WTC11 (cell line): Measurements from ENCODE around the gene RAB7A. TPM values are rescaled to one million over a fixed set of nuclear protein-coding genes. Genes with fewer than 3 reads are reported as not detected.

Experiments used
- ATAC-seq: fragments of 200-7000 bp; cut with Tn5 transposase; 2 replicates; pipeline ENCODE4 v1.10.0; 2021; ENCODE audit warnings: mild to moderate bottlenecking, moderate library complexity
- CTCF ChIA-PET: fragments of 300-600 bp; sonication (Branson Sonifier 250); formaldehyde crosslinking; loops from one replicate; lab custom pipeline; 2021; ENCODE audit warnings: antibody characterized with exemption; lab: Charles Lee
- POLR2A ChIA-PET: fragments of 350-600 bp; sonication (Branson Sonifier 250); formaldehyde crosslinking; loops from one replicate; lab custom pipeline; 2021; ENCODE audit warnings: antibody characterized with exemption; lab: Charles Lee
- DNase-seq: peaks from one replicate; pipeline ENCODE4 v3.0.0; 2021; ENCODE audit warnings: low spot score
- H3K27ac Mint-ChIP-seq: 2 replicates; pipeline ENCODE4 v1.8.0; 2021; ENCODE audit warnings: mixed read lengths
- H3K27me3 Mint-ChIP-seq: 2 replicates; pipeline ENCODE4 v1.8.0; 2021; ENCODE audit warnings: low read depth, mild to moderate bottlenecking, moderate library complexity, mixed read lengths
- H3K36me3 Mint-ChIP-seq: 2 replicates; pipeline ENCODE4 v1.8.0; 2021; ENCODE audit warnings: mixed read lengths
- H3K4me1 Mint-ChIP-seq: 2 replicates; pipeline ENCODE4 v1.8.0; 2022; ENCODE audit warnings: mixed read lengths
- H3K4me3 Mint-ChIP-seq: 2 replicates; pipeline ENCODE4 v1.8.0; 2021; ENCODE audit warnings: mild to moderate bottlenecking, moderate library complexity, mixed read lengths
- H3K9me3 Mint-ChIP-seq: 2 replicates; pipeline ENCODE4 v1.8.0; 2021; ENCODE audit warnings: mixed read lengths
- ATF1 ChIP-seq: sonication (generic); formaldehyde crosslinking; IDR thresholded peaks from 2 replicates; pipeline ENCODE4 v1.8.1; 2023; ENCODE audit warnings: mild to moderate bottlenecking, moderate library complexity, missing genetic modification reagents
- CREM ChIP-seq: sonication (generic); formaldehyde crosslinking; IDR thresholded peaks from 2 replicates; pipeline ENCODE4 v1.8.1; 2022; ENCODE audit warnings: mild to moderate bottlenecking, missing genetic modification reagents, moderate library complexity
- ETV6 ChIP-seq: sonication (generic); formaldehyde crosslinking; IDR thresholded peaks from 2 replicates; pipeline ENCODE4 v1.8.1; 2022; ENCODE audit warnings: mild to moderate bottlenecking, missing genetic modification reagents
- GABPB1 ChIP-seq: sonication (generic); formaldehyde crosslinking; IDR thresholded peaks from 2 replicates; pipeline ENCODE4 v1.8.1; 2023; ENCODE audit warnings: mild to moderate bottlenecking, missing genetic modification reagents
- GRHL2 ChIP-seq: fragments of 250-450 bp; sonication (Bioruptor Pico); IDR thresholded peaks from 2 replicates; pipeline ENCODE4 v1.8.0; 2022; ENCODE audit warnings: mild to moderate bottlenecking, moderate library complexity; ENCODE audit not compliant: insufficient replicate concordance, severe bottlenecking
- GTF2I ChIP-seq: fragments of 250-450 bp; sonication (Bioruptor Pico); conservative IDR thresholded peaks from 2 replicates; pipeline ENCODE4 v1.4.0; 2021; ENCODE audit warnings: mild to moderate bottlenecking
- JAZF1 ChIP-seq: fragments of 250-450 bp; sonication (Bioruptor Pico); IDR thresholded peaks from 2 replicates; pipeline ENCODE4 v1.9.0; 2021; ENCODE audit warnings: moderate library complexity, mild to moderate bottlenecking, inconsistent platforms
- JUN ChIP-seq: sonication (generic); formaldehyde crosslinking; IDR thresholded peaks from 2 replicates; pipeline ENCODE4 v1.8.0; 2023; ENCODE audit warnings: mild to moderate bottlenecking, missing genetic modification reagents
- MXD4 ChIP-seq: fragments of 250-450 bp; sonication (Bioruptor Pico); IDR thresholded peaks from 2 replicates; pipeline ENCODE4 v1.8.0; 2021; ENCODE audit warnings: mild to moderate bottlenecking, moderate library complexity, borderline replicate concordance
- OVOL2 ChIP-seq: fragments of 250-450 bp; sonication (Bioruptor Pico); IDR thresholded peaks from 2 replicates; pipeline ENCODE4 v1.9.0; 2021; ENCODE audit warnings: mild to moderate bottlenecking, borderline replicate concordance
- ZBTB21 ChIP-seq: sonication (generic); formaldehyde crosslinking; IDR thresholded peaks from 2 replicates; pipeline ENCODE4 v1.8.1; 2023; ENCODE audit warnings: mild to moderate bottlenecking, missing genetic modification reagents, borderline replicate concordance
- ZNF219 ChIP-seq: sonication (generic); formaldehyde crosslinking; IDR thresholded peaks from 2 replicates; pipeline ENCODE4 v1.8.0; 2023; ENCODE audit warnings: missing genetic modification reagents, mild to moderate bottlenecking, borderline replicate concordance
- ZNF232 ChIP-seq: sonication (generic); formaldehyde crosslinking; IDR thresholded peaks from 2 replicates; pipeline ENCODE4 v1.8.0; 2022; ENCODE audit warnings: mild to moderate bottlenecking, missing genetic modification reagents
- ZNF396 ChIP-seq: fragments of 250-450 bp; sonication (Bioruptor Pico); IDR thresholded peaks from 2 replicates; pipeline ENCODE4 v1.8.0; 2021; ENCODE audit warnings: mild to moderate bottlenecking, moderate library complexity, borderline replicate concordance
- ZNF416 ChIP-seq: fragments of 250-450 bp; sonication (Bioruptor Pico); IDR thresholded peaks from 2 replicates; pipeline ENCODE4 v1.9.0; 2021; ENCODE audit warnings: mild to moderate bottlenecking, inconsistent platforms
- total RNA-seq: library from RNA; stranded (reverse); gene quantifications from 3 replicates; pipeline ENCODE4 v1.2.3, GENCODE V29; 2021
- TF ChIP-seq, protein P1 (sequence below): fragments of 250-450 bp; sonication (Bioruptor Pico); IDR thresholded peaks from 2 replicates; pipeline ENCODE4 v1.9.0; 2021; ENCODE audit warnings: mild to moderate bottlenecking, borderline replicate concordance
- TF ChIP-seq, protein P2 (sequence below): sonication (generic); formaldehyde crosslinking; IDR thresholded peaks from 2 replicates; pipeline ENCODE4 v1.8.0; 2022; ENCODE audit warnings: mild to moderate bottlenecking, missing genetic modification reagents
- TF ChIP-seq, protein P3 (sequence below): fragments of 250-450 bp; sonication (Bioruptor Pico); conservative IDR thresholded peaks from 2 replicates; pipeline ENCODE4 v1.9.0; 2021; ENCODE audit warnings: mild to moderate bottlenecking
- TF ChIP-seq, protein P4 (sequence below): sonication (generic); formaldehyde crosslinking; IDR thresholded peaks from 2 replicates; pipeline ENCODE4 v1.8.1; 2023; ENCODE audit warnings: mild to moderate bottlenecking, moderate library complexity, missing genetic modification reagents

Gene RAB7A
- total RNA-seq, 1 experiment from 2014 or later, result 184 TPM

DNA sequence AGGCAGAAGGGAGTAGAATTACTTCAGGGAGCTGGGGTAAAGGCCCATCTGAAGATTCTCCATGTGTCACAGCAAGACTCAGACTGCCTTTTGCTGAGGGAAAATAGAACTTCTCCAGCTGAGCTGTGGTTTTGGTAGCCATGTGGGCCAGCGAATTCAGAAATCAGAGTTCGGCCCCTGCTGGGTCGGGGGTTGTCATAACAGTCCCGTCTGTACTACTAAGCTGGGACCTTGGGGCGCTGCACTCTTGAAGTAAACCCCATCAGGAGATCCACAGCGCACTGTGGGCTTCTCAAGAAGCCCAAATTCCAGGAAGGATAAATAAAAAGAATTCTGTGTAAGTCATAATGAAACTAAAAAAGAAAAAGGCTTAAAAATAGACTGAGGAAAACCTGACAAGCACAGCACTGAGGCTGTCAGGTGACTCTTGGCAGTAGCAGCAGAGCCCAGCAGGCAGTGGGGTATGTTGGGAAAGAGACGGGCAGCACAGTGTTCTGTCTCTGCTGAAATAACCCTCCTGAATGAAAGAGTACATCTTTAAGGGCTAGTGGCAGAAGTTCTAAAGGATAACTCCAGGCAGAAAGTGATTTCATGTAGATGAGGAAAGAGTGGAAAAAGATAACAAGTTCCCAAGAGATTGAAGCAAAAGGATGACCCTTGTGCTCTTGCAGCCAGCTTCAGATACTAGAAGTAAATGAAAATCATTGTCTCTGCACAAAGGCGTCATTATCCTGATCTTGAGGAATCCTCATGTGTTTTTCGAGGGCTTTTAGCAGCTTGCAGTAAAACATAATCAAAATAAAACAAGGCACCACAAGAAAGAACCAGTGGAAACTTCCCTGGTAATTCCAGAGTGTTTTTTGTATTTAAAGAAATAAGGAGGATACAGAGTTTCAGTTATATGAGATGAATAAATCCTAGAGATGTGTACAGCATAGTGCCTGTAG is 74.5 kb downstream of the RAB7A start (continued):
- TF ChIP-seq GTF2I (CRISPR knock-in tag), result no peak

DNA sequence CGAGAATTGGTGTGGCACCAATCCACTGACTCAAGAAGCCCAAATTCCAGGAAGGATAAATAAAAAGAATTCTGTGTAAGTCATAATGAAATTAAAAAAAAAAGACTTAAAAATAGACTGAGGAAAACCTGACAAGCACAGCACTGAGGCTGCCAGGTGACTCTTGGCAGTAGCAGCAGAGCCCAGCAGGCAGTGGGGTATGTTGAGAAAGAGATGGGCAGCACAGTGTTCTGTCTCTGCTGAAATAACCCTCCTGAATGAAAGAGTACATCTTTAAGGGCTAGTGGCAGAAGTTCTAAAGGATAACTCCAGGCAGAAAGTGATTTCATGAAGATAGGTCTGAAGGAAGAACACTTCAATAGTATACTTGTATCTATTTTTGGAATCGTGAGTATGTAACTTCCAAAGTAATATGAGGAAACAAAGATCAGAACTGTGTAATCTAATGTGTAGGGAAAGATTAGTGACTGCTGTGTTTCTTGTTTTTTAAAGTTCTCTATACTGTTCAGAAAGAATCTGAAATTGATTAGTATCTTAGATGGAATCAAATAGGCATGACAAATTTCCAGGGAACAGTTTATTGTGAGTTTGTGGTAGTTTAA is 75.9 kb downstream of the RAB7A start:
- POLR2A ChIA-PET, result no interaction called here
- peaks cover 60% of the 10 kb centered on the region for H3K36me3 Mint-ChIP-seq
- peaks cover 19% of the 10 kb centered on the region for H3K4me1 Mint-ChIP-seq
- H3K4me3 Mint-ChIP-seq, result no peak overlapping the region
- no peaks in the 10 kb centered on the region for H3K27me3 Mint-ChIP-seq
- H3K9me3 Mint-ChIP-seq, result no peaks in the 10 kb centered on the region
- DNase-seq (no peak), ATAC-seq (no peak)
- H3K27ac Mint-ChIP-seq, result peak overlapping the region; percentile 61
- CTCF ChIA-PET, result no interaction called here
- TF ChIP-seq ATF1 (CRISPR knock-in tag) (no peak), GRHL2 (CRISPR knock-in tag) (no peak), ZNF232 (CRISPR knock-in tag) (no peak), ZNF219 (no peak), GABPB1 (CRISPR knock-in tag) (no peak), OVOL2 (no peak), JUN (no peak), CREM (CRISPR knock-in tag) (no peak), MXD4 (no peak), ZNF416 (CRISPR knock-in tag) (no peak), JAZF1 (CRISPR knock-in tag) (no peak), ZNF396 (CRISPR knock-in tag) (no peak), ZBTB21 (no peak), ETV6 (CRISPR knock-in tag) (no peak)
- TF ChIP-seq, protein P1, sequence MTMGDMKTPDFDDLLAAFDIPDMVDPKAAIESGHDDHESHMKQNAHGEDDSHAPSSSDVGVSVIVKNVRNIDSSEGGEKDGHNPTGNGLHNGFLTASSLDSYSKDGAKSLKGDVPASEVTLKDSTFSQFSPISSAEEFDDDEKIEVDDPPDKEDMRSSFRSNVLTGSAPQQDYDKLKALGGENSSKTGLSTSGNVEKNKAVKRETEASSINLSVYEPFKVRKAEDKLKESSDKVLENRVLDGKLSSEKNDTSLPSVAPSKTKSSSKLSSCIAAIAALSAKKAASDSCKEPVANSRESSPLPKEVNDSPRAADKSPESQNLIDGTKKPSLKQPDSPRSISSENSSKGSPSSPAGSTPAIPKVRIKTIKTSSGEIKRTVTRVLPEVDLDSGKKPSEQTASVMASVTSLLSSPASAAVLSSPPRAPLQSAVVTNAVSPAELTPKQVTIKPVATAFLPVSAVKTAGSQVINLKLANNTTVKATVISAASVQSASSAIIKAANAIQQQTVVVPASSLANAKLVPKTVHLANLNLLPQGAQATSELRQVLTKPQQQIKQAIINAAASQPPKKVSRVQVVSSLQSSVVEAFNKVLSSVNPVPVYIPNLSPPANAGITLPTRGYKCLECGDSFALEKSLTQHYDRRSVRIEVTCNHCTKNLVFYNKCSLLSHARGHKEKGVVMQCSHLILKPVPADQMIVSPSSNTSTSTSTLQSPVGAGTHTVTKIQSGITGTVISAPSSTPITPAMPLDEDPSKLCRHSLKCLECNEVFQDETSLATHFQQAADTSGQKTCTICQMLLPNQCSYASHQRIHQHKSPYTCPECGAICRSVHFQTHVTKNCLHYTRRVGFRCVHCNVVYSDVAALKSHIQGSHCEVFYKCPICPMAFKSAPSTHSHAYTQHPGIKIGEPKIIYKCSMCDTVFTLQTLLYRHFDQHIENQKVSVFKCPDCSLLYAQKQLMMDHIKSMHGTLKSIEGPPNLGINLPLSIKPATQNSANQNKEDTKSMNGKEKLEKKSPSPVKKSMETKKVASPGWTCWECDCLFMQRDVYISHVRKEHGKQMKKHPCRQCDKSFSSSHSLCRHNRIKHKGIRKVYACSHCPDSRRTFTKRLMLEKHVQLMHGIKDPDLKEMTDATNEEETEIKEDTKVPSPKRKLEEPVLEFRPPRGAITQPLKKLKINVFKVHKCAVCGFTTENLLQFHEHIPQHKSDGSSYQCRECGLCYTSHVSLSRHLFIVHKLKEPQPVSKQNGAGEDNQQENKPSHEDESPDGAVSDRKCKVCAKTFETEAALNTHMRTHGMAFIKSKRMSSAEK, result no peak
- TF ChIP-seq, protein P2, sequence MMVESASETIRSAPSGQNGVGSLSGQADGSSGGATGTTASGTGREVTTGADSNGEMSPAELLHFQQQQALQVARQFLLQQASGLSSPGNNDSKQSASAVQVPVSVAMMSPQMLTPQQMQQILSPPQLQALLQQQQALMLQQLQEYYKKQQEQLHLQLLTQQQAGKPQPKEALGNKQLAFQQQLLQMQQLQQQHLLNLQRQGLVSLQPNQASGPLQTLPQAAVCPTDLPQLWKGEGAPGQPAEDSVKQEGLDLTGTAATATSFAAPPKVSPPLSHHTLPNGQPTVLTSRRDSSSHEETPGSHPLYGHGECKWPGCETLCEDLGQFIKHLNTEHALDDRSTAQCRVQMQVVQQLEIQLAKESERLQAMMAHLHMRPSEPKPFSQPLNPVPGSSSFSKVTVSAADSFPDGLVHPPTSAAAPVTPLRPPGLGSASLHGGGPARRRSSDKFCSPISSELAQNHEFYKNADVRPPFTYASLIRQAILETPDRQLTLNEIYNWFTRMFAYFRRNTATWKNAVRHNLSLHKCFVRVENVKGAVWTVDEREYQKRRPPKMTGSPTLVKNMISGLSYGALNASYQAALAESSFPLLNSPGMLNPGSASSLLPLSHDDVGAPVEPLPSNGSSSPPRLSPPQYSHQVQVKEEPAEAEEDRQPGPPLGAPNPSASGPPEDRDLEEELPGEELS, result no peak
- TF ChIP-seq, protein P3, sequence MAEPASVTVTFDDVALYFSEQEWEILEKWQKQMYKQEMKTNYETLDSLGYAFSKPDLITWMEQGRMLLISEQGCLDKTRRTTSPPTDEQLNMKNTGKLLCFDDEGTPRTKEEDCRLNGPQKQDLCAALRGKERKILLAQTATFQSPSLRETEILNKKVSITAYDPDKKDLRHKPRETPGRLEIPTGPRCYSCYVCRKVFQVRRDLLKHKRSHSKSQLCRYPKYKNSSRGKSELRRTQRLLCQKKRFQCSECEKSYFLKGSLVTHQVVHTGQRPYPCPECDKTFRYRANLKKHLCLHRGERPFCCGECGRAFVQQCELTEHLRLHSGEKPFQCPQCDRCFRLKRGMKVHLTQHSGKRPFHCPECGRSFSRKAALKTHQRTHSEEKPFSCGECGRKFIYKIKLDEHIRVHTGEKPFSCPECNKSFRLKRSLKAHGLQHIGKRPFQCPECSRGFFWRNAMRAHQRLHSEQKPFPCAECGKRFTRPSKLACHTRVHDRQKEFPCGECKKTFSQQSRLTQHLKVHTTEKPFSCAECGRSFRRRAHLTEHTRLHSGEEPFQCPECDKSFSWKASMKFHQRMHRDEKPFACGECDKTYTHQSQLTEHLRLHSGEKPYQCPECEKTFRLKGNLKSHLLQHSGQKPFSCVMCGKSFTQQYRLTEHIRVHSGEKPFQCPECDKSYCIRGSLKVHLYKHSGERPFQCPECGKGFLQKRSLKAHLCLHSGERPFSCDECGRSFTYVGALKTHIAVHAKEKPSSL (CRISPR knock-in tag), result no peak
- TF ChIP-seq, protein P4, sequence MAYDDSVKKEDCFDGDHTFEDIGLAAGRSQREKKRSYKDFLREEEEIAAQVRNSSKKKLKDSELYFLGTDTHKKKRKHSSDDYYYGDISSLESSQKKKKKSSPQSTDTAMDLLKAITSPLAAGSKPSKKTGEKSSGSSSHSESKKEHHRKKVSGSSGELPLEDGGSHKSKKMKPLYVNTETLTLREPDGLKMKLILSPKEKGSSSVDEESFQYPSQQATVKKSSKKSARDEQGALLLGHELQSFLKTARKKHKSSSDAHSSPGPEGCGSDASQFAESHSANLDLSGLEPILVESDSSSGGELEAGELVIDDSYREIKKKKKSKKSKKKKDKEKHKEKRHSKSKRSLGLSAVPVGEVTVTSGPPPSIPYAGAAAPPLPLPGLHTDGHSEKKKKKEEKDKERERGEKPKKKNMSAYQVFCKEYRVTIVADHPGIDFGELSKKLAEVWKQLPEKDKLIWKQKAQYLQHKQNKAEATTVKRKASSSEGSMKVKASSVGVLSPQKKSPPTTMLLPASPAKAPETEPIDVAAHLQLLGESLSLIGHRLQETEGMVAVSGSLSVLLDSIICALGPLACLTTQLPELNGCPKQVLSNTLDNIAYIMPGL (CRISPR knock-in tag), result no peak
